ENCODE measurements around the gene DCAF10.
"Not testable (repeated sequence)": the region's sequence is repeated elsewhere in the genome, so short reads cannot be mapped to it uniquely, and the experiment has no call there.

The DCAF10 gene, protein sequence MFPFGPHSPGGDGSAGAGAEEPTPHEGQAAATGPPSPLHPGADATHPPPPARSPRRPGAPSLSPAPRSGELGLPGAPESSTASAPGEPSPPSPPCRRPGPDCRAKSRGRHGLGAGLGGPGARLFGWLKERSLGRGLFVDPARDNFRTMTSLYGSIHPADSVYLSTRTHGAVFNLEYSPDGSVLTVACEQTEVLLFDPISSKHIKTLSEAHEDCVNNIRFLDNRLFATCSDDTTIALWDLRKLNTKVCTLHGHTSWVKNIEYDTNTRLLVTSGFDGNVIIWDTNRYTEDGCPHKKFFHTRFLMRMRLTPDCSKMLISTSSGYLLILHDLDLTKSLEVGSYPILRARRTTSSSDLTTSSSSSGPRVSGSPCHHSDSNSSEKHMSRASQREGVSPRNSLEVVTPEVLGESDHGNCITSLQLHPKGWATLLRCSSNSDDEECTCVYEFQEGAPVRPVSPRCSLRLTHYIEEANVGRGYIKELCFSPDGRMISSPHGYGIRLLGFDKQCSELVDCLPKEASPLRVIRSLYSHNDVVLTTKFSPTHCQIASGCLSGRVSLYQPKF

DNA sequence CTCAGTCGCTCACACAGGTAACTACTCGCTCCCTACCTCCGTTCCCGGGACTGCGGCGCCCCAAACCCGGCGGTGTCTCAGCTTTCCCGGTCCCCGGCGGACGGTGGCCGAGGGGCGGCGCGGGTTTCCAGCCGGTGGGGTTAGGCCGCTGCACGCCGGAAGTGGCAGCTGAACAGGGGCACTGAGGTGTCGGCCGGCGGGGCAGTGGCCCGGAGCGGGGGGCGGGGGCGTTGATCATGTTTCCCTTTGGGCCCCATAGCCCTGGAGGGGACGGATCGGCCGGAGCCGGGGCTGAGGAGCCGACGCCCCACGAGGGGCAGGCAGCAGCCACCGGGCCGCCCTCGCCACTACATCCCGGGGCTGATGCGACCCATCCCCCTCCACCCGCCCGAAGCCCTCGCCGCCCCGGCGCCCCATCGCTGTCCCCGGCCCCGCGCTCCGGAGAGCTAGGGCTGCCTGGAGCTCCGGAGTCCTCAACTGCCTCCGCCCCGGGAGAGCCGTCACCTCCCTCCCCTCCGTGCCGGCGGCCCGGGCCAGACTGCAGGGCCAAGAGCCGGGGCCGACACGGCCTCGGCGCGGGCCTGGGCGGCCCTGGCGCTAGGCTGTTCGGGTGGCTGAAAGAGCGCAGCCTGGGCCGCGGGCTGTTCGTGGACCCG lies at the start of gene DCAF10:
TSS of gene DCAF10 (plus strand) at position 167 of the 656 bp plus-strand sequence. CDS start at position 237, 70 bp downstream.
- peak; percentile 51 for DNase-seq

DNA sequence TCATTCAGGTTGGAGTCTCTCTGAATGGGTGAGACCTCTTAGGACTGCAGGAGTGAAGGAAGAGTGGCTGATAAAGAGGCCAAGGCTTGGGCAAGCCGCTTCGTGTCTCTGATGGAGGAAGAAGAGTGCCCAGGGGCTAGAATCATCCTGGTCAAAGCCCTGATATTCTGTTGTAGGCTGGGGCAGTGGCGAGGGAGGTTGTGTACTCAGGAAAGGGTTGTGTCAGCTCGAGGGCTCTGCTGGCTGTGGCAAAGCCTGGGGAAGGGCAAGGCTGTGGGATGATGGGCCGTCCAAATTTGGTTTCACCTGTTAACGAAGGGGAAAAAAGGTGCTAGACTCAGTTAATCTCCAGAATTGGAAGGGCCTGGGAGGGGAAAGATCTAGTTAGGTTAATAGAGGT lies 49.4 kb upstream of the DCAF10 start:
- no peak for DNase-seq

DNA sequence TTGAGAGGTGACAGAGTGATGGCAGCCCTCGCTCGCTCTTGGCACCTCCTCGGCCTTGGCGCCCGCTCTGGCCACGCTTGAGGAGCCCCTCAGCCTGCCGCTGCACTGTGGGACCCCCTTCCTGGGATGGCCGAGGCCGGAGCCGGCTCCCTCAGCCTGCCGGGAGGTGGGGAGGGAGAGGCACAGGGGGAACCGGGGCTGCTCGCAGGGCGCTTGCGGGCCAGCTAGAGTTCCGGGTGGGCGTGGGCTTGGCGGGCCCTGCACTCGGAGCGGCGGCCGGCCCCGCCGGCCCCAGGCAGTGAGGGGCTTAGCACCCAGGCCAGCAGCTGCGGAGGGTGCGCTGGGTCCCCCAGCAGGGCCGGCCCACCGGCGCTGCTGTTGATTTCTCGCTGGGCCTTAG lies 48.9 kb upstream of the DCAF10 start:
- DNase-seq, result not testable (repeated sequence)

DNA sequence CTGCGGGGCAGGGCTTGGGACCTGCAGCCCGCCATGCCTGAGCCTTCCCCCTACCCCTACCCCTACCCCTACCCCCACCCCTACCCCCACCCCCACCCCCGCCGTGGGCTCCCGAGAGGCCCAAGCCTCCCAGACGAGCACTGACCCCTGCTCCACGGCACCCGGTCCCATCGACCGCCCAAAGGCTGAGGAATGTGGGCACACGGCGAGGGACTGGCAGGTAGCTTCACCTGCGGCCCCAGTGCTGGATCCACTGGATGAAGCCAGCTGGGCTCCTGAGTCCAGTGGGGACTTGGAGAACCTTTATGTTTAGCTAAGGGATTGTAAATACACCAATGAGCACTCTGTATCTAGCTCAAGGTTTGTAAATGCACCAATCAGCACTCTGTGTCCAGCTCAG lies 48.5 kb upstream of the DCAF10 start:
- DNase-seq, result not testable (repeated sequence)

DNA sequence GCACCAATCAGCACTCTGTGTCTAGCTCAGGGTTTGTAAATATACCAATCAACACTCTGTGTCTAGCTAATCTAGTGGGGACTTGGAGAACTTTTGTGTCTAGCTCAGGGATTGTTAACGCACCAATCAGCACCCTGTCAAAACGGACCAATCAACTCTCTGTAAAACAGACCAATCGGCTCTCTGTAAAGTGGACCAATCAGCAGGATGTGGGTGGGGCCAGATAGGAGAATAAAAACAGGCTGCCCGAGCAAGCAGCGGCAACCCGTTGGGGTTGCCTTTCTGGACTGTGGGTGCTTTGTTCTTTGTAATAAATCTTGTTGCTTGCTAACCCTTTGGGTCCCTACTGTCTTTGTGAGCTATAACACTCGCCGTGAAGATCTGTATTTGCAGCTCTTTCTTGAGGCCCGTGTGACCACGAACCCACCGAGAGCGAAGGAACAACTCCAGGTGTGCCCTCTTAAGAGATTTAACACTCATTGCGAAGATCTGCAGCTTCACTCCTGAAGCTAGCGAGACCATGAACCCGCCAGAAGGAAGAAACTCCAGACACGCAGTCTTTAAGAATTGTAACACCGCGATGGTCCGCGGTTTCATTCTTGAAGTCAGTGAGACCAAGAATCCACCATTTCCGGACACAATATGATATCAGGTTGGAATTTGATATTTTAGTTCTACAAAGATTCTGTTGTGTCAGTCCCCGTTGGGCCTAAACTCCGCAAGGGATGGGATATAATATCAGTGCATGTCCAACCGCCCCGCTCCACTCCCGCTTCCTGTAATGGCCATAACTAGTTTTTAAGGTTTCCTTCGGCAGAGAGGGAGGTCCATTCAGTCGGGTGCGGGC lies 47.7 kb upstream of the DCAF10 start:
- no peak for DNase-seq

DNA sequence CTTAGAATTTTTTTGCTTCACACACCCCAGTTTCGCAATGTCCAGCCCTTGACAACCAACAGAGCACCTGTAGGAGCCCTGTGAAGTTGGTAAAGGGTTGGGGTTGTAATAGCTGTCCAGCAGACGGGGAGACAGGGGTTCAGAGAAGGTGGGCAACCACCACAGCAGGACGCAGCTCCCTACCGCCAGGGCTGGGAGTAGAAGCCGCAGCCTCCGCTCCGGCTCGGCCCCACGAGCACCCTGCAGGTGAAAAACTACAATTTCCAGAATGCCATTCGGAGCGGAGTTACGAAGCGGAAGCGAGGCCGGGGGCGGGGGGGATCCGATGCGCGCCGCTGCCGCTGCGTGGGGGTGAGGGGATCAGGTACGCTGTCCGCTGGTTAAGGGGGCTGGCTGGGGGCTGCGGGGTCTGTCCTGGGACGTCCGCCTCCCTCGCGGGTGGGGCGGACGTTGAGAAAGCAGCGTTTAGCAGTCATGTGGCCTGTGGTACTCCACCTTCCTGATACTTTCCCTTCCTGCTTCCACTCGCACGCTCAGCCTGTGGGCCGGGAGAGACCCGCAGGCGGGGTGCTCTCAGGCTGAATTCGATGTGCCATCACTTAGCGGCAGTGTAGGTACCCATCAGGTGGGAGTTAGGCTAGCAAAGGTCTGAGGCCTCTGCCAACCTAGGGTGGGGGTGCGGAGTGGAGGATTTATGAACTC lies 47.0 kb upstream of the DCAF10 start, which contains the start of gene TRMT10B:
TSS of gene TRMT10B (plus strand) at position 317 of the 702 bp plus-strand sequence. CDS start 8,127 bp downstream, outside the sequence.
- peak; percentile 2 for DNase-seq

DNA sequence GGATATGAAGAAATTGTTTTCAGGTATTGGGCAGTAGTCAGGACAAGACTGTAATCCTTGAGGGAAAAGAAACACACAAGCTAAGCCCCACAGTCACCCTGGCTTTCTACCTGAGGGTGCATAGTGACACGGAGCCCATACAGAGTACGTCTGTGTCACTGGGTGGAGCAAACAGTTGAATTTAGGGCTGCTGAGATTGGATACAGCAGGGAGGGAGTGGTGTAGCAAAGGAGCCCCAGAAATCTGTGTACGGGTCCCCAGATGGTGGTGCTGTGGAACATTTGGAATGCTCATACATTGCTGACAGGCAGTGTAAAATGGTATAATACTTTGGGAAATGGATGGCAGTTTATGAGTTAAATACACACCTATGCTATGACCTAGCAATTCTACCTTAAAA lies 41.9 kb upstream of the DCAF10 start:
- no peak for DNase-seq

DNA sequence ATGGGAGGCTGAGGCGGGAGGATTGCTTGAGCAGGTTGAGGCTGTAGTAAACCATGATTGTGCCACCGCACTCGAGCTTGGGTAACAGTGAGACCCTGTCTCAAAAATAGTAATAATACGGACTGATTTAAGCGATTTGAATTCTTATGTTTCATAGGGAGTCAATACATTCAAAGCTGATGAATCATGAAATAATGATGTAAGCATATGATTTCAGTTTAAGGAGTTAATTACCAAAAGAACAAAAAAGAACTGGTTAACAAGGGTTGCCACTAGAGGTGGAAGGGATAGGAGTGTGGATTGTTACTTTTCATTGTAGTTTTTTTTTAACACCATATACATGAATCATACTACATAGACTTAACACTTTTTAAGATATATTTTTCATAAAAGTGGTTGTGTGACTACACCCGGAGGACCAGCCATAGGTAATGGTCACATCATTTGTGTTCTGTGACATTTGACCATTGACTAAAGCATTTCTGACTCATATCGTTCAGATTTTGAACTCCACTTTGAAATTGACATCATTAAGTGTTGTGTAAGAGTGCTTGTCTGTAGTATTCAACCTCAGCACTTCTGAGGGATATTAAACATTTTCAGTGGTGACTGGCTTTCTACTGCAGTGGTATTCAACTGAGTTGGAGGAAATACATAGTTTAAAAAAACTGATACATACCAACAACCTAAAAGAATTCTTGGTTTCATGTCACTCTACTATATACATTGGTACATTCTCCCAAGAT lies 40.0 kb upstream of the DCAF10 start:
- DNase-seq, result no peak

DNA sequence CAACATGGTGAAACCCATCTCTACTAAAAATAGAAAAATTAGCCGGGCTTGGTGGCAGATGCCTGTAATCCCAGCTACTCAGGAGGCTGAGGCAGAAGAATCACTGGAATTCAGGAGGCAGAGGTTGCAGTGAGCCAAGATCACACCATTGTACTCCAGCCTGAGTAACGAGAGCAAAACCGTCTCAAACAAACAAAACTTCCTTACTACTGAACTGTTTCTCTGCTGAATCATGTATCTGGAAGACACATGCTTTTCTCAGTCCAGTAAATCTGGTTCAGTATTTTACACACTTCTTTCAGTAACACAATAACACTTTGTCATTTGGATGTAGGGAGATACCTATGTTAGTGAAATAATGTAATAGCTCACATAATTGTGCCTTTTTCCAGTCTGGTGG lies 39.1 kb upstream of the DCAF10 start:
- no peak for DNase-seq

DNA sequence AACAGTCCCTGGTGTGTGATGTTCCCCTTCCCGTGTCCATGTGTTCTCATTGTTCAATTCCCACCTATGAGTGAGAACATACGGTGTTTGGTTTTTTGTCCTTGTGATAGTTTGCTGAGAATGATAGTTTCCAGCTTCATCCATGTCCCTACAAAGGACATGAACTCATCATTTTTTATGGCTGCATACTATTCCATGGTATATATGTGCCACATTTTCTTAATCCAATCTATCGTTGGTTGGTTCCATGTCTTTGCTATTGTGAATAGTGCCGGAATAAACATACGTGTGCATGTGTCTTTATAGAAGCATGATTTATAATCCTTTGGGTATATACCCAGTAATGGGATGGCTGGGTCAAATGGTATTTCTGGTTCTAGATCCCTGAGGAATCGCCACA lies 35.3 kb upstream of the DCAF10 start:
- DNase-seq, result not testable (repeated sequence)

DNA sequence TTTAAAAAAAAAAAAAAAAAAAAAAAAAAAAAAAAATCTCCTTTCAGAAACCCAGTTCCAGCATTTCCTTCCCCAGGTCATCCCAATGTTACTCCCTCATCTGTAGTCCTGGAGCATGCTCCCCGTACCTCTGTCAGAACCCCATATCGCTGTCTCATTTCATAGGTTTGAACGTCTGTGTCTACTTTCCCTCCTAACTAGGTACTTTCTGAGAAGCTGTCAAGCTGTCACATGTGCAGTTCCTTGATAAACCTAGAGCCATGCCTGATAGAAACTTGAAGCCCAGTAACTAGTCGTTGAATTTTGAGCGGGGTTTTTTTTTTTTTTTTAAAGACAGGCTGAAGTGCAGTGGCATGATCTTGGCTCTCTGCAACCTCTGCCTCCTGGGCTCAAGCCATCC lies 31.3 kb upstream of the DCAF10 start:
- no peak for DNase-seq

DNA sequence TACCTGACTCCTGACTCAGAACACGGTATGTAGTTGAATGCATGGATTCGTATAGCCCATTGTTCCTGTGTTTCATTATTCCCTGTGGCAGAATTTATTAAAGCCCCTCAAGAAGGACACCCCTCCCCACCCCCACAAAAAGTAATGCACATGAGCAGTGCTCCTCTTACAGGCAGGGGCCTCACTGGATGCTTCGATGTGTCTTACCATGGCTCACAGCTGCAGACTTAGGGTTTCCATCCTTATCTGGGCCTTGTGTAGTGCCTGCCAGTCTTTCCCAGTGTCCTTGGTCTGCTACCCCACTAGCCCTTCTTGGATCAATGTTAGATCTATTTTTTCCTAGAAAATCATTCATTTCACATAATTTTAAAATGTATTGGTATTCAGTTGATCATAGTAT lies 30.6 kb upstream of the DCAF10 start:
- DNase-seq, result no peak

DNA sequence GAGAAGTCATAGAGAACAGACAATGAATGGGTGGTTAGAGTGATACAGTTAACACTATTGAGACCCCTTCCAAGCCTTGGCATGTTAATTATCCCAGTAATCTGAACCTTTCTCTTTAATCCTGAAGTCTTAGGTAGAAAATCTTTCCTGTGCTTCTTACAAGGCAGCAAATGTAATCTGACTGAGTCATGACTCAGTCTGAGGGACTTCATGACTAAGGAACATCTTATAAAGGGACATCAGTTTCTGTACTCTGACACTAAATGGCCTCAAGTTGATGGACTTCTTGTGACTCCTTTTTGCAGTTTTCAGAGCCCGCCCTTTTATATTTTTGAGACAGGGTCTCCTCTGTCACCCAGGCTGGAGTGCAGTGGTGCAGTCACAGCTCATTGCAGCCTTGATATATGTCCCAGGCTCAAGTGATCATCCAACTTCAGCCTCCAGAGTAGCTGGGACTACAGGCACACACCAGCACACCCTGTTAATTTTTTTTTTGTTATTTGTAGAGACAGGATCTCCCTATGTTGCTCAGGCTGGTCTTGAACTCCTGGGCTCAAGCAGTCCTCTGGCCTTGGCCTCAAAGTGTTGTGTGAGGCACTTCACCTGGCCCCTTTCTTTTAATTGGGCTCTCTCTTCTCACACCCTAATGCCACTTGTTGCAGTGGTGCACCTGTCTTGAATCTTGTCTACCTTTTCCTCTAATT lies 25.2 kb upstream of the DCAF10 start:
- no peak for DNase-seq

DNA sequence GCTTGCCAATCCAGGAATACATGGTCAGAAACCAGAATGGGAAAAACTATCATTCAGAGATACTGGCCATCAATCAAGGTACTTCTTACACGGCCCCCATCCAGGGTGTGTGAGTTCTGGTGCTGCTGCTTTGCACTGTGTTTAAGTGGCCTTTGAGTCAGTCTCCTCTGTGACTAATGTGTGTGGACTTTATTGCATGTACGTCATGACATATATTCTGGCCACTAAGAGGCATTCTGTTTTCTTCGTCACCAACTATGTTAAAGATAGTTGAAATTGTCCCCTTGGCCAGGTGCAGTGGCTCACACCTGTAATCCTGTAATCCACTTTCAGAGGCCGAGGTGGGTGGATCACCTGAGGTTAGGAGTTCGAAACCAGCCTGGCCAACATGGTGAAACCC lies 24.3 kb upstream of the DCAF10 start:
- no peak for DNase-seq

DNA sequence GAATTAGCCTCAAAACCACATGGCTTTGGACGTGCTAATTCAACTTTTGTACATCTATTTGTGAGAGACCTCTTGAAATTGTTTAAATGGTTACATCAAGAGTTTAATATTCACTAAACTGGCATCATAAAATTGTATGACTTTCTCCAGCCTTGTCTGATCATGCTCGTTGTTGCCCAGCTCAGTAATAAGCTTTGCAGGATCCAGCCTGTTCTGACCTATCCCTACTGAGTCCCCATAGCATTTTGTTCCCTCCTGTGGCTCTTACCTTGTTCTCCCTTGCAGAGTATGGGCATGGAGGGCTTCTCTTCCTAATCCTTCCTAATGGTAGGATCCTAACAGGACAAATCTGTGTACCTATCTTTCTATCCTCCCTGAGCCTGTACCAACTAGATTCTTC lies 22.1 kb upstream of the DCAF10 start:
- DNase-seq, result no peak

DNA sequence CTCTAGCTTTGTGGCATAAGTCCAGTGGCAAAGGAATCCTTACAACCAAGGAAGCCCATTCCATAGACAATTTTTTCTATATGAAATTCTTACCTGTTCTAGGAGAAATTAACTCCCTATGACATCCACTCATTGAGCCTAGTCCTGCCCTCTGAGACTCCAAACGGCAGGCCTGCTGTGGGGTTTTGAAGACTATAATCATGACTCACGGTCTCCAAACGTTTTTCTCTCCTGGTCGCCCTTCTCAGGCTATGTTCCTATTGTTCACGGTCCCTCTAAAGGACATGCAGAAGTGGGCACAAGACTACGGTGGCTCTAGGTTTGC lies 16.3 kb upstream of the DCAF10 start:
- no peak for DNase-seq

DNA sequence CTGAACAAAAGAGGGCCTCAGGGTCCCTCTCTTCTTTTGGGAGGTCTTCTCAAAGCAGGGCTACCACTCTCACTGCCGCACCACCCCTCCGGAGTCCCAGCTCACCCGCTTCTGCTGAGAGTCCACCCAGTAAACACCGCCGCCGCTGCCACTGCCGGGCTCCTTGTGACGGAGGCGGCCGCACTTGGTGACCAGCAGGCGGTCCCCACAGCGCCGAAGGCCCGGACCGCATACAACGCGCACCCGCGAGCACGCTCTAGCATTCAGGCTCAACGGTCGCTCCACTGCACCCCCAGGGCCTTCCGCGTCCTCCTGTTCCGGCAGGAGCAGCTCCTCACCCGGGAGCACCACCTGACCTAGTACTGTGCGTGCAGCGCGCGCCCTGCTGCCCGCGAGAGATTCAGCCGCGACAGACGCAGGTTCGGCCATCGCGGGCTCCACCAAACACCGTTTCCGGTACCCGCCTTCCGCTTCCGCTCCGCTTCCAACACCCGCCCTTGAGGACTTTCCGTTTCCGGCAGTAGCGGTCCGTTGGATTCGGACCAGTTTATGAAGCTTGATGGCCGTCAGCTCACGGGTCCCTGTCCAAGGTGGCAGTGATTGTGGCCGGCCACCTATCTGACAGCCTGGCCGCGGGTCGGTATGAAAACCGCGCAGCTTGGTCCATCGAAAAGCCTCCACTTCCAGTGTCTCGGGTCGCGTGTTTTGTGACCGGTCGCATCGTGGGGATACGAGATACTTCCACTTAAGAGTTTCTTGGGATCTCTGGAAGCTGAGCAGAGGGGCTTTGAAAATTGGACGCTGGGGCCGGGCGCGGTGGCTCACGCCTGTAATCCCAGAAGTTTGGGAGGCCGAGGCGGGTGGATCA lies 15.7 kb upstream of the DCAF10 start, which contains the start of gene EXOSC3:
TSS of gene EXOSC3 (minus strand) at position 449 of the 868 bp plus-strand sequence. CDS start at position 429, 20 bp downstream.
- DNase-seq, result peak; percentile 81

DNA sequence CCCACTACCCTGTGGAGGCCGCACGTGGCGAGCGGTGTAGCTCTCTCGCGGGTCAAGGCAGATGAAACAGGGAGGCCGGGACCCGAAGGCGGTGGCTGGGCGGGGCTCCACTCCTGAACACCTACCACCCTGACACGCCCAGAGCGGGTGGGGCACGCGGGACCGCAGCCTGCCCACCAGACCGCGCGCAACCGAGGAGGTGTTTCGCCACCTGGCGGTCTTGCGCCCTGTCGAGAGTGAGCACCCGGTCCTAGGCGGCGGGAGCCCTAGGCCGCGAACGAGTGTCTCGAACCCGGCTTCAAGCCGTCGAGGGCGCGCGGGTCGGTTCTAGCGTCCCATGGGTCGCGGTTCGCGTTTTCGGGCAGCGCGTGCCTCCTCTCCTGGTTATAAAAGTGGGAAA lies 13.5 kb upstream of the DCAF10 start:
- no peak for DNase-seq

DNA sequence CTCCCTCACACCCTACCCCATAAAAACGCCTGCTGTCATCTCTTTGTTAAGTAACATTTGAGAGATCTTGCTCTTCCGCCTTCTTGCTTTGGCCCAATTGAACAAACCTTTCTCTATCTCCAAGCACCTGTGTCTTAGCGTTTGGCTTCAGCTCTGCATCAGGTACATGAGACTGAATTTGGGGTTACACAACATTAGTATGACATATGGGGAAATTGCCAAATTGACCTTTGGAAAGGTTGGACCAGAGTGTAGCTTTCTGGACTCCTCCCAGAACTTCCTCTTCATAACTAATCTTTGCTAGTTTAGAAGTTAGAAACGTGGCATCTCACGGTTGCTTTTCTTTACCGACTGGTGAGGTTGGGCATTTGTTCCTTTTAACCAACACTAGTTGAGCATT lies 12.3 kb upstream of the DCAF10 start:
- DNase-seq, result no peak

DNA sequence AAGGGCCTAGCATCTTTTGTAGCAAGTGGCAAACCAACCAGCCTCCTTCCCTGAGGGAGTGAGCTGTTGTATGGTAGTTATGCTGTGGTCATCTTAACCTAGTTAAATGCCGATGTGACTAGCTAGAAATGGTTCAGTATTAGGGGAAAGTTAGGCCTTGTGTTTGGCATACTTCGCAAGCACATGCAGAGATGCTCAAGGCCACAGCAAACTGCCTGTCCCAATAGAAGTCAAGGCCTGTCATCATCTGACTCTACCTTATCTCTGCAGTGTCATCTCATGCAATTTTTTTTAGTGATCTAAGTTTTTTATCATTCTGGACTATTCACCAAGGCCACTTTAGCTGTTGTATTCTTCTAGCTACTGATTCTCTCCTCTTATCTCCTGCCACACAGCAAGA lies 10.5 kb upstream of the DCAF10 start:
- no peak for DNase-seq
